Renal pelvis (tissue), 4 donors: Measurements from ENCODE around the gene TMC8. TPM values are rescaled to one million over a fixed set of nuclear protein-coding genes. Genes with fewer than 3 reads are reported as not detected.

Experiments used
- DNase-seq: peaks from one replicate; pipeline ENCODE4 v3.0.0-alpha.2; 2013
- polyA plus RNA-seq, 3 donors: library from polyadenylated mRNA; unstranded; fragments of 120-200 nt; gene quantifications; one replicate each; pipeline ENCODE4 v1.2.1, GENCODE V29; 2013; ENCODE audit not compliant: insufficient read length in 3 of 3

TMC8 gene
- polyA plus RNA-seq, 3 donors, result 2.1 to 2.5 (median 2.4) TPM

DNA sequence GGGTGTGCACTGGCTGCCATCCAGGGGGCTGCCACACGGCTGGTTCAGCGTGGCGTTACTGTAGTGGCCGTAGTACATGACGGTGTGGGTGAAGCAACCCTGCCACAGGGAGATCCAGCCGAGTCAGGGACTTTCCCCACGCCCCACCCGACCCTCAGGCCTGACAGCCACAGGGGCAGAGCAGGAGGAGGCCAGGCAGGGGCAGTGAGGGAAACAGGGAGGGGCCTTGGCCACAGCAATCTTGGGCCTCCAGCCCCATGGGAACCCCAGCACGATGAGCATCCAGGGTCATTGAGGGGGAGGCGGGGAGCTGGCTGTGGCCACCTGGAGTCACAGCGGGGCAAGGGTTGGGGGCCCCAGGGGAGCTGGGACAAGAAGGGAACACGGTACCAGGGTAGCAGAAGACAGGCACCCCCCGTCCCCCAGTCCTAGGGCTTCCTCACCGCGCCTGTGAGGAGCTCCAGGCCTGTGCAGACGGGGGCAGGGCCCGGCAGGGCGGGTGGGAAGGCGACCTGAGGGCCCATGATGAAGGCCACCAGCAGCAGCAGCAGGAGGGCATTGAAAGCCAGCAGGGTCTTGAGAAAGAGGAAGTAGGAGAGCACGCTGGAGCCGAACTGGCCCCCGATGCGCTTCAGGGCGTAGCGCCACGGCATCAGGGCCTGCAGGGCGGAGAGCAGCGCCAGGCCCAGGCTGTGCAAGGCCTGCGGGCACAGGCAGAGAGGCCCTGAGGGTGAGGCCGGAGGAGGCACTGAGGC is 6.3 kb upstream of the TMC8 start:
- no peak for DNase-seq

DNA sequence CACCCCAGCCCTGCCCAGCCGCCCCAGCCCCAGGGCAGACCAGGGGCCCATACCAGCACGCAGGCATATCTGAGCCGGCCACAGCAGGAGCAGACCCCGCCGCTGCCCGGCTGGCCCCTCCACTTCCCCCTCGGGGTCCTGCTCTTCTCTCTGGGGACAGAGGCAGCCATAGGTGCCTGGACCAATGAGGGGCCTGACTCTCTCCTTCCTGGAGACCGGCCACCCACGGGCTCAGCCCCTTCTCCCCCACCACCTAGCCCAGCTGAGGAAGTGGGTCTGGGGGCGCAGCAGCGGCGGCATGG is 5.8 kb upstream of the TMC8 start:
- no peak for DNase-seq

DNA sequence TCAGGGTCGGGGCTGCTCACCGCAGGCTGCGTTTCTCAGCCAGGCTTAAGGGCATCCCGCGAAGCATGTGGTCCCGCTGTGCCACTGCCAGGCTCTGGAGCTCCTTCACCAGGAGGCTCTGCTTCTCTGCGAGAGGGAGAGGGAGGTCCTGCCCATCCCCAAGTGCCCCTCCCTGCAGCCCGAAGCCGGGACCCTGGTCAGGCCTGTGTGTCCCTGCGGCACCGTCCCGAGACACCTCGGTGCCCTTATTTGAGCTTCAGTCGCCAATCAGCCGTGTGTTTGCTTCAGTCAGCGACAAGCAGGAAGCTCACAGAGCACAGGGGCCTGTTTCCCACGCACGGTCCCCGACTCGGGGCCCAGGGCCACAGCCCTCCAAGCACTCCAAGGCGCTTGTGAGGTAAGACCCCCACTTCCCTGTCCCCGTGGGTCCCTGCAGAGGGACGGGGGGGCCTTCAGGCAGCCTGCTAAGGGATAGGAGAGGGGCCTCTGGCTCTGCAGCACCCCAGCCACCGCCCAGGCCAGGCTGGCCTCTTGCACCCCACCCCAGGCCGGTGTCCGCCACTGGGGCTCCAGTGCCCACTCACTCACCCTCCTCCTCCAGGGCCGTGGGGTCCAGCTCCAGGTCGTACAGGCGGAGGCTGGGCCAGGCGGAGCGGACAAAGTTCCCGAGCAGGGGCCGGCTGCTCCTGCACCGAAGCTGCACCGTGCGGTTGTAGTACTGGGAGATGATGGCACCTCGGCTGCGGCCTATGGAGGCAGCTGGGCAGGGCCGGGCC is 5.2 kb upstream of the TMC8 start:
- no peak for DNase-seq

DNA sequence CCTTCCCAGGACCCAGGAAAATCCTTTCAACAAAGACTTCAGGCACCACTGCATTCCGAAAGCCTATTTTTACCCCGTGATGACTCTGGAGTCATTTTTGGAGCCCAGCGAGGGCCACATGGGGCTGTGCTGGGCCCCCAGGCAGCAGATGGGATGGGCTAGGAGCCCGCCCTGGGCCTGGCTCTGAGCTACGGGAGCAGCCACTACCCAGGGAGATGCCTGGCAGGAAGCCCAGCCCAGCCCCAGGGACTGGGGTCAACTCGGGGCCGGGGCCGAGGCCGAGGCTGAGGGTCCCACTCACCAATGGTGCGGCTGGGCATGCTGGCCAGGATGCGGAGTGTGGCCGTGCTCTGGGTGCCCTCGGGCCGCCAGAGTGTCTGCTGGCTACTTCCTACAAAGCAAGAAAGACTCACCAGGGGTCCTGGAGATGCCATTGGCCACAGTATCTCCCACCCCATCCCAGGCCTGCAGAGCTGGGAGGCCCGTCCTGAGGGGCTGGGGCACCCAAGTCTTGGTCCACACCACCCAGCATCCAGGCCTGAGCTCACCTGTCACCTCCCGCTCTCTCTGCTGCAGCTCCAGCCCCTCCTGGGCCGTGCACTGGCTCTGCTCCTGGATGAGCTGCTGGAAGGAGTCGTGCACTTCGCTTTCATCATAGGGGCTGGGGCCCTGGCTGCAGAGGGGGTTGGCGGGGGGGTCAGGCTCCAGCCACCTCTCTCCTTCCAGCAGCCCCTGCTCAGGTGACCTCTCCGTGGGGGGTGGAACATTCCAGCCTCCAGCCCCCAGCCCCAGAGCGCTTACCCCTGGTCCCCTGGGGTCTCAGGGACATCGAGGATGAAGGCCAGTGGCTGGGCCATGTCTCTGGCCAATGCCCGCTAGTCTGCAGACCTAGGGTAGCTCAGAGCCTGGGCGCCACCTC is 4.3 kb upstream of the TMC8 start:
- DNase-seq, result no peak

DNA sequence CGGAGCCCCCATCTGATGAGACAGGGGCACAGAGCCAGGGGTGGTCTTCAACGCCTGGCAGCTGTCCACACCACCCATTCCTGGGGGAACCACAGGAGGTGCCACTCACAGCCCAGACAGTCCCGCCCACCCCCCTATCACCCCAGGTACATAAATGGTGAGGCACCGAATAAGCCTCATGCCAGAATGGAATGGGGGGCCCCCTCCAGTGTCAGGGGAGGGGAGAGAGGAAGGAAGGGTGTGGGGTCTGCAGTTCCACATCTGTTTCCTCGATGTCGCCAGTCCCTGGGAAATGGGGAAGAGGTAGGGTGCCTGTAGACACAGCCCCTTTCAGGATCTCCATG is 3.7 kb upstream of the TMC8 start:
- no peak for DNase-seq

DNA sequence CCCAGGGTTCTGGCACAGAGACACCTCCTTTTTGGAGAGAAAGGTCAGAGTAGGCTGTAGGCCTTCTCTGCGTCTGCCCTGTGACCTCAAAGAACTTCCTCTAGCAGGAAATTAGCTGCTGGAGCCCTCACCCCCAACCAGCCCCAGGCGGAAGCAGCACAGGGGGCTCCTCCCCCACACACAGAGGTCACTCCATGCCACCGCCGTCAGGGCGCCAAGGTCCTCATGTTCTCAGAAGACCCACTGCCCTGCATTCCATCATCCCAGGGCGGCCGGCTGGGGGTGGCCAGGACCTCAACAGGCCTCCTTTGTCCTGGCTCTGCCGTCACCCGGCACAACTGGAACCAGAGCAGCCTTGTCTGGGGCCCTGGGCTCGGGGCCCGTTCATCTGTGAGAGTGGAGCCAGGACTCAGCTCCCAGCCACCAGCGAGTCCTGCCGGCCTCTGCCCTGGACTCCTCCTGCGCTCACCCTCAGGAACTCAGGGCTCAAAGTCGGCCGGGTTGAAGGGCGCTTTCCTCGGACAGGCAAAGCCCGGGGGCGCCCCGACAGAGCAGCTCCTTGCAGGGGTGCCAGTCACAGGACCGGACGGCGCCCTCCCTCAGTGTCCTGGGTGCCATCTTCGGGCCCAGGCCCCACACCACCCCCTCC is 3.2 kb upstream of the TMC8 start:
- DNase-seq, result no peak

DNA sequence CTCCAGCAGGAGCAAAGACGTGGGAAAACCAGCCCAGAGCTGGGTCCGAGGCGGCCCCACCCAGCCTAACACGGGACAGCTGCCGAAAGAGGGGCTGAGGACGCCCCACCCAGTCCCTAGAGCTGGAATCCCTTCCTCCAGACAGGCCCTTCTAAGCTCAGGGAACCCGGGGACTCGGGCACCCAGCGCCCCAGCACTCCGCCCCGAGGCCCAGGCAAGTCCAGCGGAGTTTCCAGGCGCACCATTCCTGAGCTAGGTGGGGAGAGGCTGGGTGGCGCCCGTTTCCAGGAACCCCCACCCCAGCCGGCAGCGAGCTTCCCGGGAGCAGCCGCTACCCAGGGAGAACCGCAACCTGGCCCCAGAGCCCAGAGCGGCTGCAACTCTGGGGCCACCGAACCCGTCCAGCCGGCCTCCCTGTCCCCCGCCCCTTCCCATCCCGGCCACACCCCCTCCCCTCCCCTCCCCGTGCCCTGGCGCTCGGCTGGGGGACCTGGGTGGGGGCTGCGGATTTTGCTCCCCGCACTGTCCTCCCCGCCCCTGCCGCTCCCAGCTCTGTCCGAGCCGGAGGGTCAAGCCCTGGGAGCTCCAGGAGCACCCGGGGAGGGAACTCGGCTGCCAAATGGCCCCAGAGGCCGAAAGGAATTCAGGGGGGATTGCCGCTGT is 2.6 kb upstream of the TMC8 start:
- no peak for DNase-seq

DNA sequence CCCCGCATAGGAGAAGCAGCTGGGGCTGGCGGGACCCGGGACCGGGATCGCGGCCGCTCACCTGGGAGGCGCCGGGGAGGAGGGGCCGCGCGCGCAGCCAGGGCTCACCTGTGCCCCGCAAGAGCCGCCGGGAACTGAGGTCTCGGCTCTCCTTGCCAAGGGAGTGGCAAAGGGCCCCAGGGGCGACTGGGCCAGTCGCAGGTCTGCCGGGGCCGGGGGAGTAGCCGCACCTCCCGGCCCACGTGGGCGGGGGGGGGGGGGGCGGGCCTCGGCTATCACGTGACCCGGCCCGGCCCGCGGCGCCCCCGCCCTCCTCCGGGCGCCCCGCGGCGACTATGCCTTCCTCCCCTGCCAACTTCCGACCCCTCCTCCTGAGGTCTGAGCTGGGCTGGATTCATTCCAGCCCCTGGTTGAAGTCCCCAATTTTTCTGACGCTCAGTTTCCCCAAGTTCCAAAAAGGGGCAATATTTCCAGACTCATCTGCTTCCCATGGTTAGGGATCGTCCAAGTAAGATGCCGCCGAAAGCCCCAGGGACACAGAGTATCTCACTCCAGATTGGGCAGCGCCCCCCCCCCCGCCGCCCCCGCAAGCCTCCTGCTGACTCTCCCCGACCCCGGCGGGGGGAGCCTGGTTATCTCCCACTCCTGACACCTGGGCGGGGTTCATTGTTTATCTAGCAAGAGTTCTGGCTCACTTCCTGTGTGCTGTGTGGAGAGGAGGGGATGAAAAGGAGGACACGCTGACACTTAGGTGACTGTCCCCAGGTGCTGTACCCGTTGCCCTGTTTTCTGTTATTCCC is 1.8 kb upstream of the TMC8 start, which contains the start of gene TMC6:
Gene TMC6 (minus strand): TSS at position 205 of the 800 bp plus-strand sequence. CDS start 1,923 bp downstream, outside the sequence.
- DNase-seq, result no peak

DNA sequence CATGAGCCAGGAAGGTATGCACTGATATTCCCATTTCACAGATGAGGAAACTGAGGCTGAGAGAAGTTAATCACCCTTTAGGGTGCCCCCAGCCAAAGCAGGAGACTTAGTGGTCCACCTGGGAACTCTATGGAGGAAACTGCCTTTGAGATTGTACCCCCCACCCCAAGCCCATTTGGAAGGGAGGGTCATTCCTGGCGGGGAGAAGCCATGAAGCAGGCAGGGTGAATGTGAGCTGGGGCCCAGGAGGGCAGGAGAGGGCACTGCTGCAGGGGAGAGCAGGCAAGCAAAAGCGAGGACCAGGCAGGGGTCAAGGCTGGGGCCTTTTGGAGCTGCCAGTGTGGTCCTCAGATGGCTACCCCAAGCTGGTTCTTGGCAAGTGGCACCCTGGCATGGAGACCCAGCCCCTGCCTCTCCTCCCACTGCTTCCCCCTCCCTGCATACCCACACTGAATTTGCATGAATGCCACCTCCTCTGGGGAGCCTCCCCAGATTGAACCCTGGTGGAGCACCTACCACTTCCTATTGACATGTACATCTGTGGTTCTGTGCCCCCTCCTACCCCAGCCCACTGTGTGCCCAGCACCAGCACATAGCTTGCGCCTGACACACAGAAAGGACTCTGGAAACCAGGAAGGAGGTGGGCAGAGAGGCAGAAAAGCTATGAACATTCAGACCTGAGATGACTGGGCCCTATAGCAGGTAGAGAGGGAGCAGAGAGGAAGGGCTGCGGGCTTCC is 1.1 kb upstream of the TMC8 start:
- no peak for DNase-seq

DNA sequence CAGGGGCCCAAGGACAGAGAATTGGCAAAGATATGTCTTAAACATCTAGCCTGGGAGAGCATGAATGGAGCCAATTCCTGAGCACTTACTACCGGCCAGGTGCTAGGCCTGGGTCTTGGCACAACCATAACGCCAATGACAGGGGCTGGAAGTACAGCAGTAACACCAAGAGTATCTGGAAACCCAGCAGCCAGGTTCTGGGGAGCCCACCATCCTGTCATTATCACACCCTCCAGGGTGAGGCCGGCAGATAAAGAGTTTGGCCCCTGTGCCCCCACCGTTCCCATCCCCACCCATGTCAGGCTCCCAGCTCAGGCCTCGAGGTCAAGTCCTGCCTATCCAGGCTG is 508 bp upstream of the TMC8 start:
- no peak for DNase-seq

DNA sequence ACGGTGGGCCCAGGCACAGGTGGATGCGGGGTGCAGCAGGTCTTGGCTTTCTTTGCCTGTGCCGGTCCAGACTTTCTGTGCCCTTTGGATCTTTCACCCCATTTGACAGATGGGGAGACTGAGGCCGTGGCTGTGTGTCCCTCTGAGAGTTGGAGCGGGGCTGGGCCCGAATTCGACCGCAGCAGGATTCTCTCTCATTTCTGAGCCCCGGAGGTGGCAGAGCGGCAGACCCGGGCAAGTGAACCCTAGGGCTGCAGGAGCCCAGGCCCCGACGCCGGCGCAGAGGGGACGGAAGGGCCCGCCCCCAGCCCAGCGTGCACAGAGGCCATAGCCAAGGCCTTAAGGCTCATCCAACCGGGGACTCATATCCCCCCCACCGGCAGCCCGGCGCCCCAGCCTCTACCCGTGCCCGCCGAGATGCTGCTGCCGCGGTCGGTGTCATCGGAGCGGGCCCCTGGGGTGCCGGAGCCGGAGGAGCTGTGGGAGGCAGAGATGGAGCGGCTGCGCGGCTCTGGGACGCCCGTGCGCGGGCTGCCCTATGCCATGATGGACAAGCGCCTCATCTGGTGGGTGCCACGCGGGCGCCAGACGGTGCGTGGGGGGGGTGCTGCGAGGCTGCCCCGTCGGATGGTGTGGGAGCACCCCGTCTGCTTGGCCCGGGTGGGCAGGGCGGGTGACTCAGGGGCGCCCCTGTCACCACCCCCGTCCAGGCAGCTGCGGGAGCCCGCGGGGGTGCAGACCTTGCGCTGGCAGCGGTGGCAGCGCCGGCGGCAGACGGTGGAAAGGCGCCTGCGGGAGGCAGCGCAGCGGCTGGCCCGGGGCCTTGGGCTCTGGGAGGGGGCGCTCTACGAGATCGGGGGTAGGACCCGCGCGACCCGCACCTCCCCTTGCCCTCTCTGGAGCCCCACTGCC is 857 bp downstream of the TMC8 start:
- DNase-seq, result no peak

DNA sequence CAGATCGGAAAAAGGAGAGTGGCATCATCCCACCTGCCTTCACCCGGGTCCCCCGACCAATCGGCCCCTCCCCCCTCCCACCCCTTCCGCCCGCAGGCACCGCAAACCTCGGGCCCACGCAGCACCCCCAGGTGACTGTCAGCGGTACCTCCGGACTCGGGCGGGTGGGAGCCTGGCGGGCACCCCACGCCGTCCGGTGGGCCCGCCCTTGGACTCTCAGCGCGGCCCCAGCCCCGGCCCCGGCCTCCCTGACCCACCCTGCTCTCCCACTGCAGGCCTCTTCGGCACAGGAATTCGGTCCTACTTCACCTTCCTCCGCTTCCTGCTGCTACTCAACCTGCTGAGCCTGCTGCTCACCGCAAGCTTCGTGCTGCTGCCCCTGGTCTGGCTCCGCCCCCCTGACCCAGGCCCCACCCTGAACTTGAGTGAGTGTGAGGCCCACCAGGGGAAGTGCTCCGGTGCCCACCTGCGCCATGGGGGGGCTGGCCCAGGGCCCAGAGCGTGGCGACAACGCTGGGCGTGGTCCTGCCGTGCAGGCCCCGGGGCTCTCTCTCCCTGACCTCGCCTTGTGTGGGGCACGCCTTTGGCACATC is 1.6 kb downstream of the TMC8 start:
- no peak for DNase-seq

DNA sequence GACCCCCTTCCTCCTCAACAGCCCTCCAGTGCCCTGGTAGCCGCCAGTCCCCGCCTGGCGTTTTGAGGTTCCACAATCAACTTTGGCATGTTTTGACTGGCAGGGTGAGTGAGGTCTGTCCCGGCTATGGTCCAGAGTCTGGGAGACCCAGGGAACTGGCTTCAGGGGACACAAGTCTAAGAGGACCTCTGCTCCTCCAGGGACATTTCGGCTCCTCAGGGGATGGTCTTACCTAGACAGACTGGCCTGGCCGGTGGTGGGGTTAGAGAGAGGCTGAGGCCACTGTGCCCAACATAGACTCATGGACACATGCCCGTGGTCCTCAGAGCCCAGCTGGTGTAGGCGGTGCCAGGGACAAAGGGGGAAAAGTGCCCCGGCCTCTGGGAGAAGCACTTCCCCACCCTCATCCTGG is 2.2 kb downstream of the TMC8 start:
- DNase-seq, result no peak

DNA sequence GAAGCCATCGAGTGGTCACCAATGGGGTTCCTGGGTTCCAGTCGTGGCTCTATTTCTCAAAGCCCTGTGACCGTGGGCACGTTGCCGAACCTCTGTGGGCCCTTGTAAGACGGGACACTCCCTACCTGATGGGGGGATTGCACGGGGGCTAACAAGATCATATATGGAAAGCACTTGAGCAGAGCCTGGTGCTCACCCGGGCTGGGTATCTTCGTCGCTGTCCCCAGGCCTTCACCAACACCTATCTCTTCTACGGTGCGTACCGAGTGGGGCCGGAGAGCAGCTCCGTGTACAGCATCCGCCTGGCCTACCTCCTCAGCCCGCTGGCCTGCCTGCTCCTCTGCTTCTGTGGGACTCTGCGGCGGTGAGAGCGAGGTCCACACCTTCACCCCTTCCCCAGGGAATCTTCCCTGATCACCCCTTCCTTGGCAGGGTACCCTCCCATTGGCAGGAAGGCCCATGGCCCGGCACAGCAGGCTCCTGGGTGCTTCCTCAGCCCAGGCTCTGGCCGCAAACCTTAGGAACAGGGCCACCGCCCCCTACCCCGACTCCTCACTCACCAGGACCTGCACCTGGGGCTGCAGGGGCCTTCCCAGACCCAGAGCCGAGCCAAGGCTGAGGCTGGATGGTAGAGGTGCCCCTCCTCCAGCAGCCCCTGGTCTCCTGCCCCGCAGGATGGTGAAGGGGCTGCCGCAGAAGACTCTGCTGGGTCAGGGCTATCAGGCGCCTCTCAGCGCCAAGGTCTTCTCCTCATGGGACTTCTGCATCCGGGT is 2.8 kb downstream of the TMC8 start:
- no peak for DNase-seq

DNA sequence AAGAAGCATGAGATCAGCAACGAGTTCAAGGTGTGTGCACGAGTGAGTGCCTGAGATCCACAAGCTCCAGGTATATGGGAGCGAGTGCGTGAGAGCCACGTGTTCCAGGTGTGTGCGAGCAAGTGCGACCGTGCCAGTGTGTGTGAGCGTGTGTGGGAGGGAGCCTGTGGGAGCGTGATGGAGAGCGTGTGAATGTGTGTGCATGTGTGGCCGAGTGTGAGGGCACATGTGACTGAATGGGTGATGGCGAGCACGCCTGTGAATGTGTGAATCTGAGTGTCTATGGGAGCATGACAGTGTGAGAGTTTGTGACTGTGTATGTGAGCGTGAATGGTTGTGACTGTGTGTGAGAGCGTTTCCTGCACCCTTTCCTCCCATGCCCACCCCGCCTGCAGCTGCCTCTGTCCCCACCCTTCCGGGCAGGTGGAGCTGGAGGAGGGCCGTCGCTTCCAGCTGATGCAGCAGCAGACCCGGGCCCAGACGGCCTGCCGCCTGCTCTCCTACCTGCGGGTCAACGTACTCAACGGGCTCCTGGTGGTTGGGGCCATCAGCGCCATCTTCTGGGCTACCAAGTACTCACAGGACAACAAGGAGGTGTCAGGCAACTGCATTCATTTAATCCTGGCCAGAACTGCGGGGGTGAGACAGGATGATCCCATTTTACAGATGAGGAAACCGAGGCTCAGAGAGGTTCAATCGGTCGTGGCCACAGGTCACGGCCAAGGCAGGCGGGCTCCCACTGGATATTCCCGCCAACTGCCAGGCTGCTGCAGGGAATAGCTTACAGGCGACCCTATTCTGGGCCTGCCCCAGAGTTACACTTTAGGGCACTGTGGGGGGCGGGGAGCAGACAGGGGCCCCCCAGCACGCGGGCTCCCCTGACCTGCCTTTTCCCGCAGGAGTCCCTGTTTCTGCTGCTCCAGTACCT is 3.7 kb downstream of the TMC8 start:
- no peak for DNase-seq

DNA sequence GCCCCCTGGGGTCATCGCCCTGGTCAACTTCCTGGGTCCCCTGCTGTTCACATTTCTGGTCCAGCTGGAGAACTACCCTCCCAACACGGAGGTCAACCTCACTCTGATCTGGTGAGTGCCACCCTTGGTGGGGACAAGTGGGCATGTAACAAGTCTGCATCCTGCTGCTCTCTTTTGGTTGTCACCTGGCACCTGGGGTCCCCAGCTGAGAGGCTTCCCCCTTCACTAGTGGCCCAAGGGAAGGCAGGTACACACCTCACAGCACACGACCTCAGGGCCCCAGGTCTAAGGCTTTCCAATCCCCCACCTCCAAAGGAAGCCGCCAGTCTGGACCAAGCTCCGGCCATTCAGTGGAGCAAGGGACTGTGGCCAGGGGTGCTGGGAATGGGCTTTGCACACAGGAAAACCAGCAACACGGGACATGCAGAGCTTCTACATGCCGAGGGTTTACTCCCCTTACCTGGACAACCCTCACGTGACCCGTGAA is 4.4 kb downstream of the TMC8 start:
- DNase-seq, result no peak
